Endothelial cell of umbilical vein (primary cell): ENCODE results near the gene SEC11A. TPM values are rescaled to one million over a fixed set of nuclear protein-coding genes. Genes with fewer than 3 reads are reported as not detected.

Experiments used
- BruUV-seq: library from RNA; stranded (reverse); fragments of 400-500 nt; replicated peaks from 2 replicates; lab custom pipeline; 2021; lab: Mats Ljungman, UMichigan
- CTCF ChIA-PET: fragments of 300-600, 350-600 bp; sonication (Branson Sonifier 250); formaldehyde crosslinking; loops from one replicate; lab custom pipeline; 2021; ENCODE audit warnings: antibody characterized with exemption, inconsistent platforms; lab: Charles Lee
- POLR2A ChIA-PET: fragments of 300-600, 350-600 bp; sonication (Branson Sonifier 250); formaldehyde crosslinking; loops from one replicate; lab custom pipeline; 2021; ENCODE audit warnings: antibody characterized with exemption, inconsistent platforms; lab: Charles Lee
- DNase-seq: peaks from one replicate; pipeline ENCODE4 v3.0.0-alpha.2; 2011; ENCODE audit warnings: low read depth, low spot score
- FAIRE-seq: peaks from 2 replicates; lab custom pipeline; 2011; peaks lifted over from hg19 to GRCh38; lab: Jason Lieb, UNC
- H2AFZ ChIP-seq: 2 replicates; pipeline ENCODE4 v1.6.0; 2012; ENCODE audit warnings: low read depth, low read length, control low read depth, inconsistent platforms
- H3K27ac ChIP-seq: 2 replicates; pipeline ENCODE4 v1.5.1; 2011; ENCODE audit warnings: low read depth, mild to moderate bottlenecking, control low read depth, low read length, moderate library complexity; ENCODE audit not compliant: insufficient read depth
- H3K27me3 ChIP-seq, 2 experiments: 2 replicates each; pipeline versions ENCODE4 v1.6.0 to v1.6.1; 2011; ENCODE audit warnings: low read length in 2 of 2, mixed read lengths in 1 of 2; ENCODE audit not compliant: control insufficient read depth in 2 of 2, insufficient read depth in 2 of 2
- H3K36me3 ChIP-seq, 2 experiments: 2 replicates in 1 of 2; 3 replicates in 1 of 2; pipeline ENCODE4 v1.5.1; 2011; ENCODE audit warnings: low read length in 2 of 2, mild to moderate bottlenecking in 1 of 2, moderate library complexity in 1 of 2; ENCODE audit not compliant: control insufficient read depth in 2 of 2, insufficient read depth in 2 of 2; ENCODE audit errors: extremely low read depth in 1 of 2
- H3K4me1 ChIP-seq: 3 replicates; pipeline ENCODE4 v1.5.1; 2011; ENCODE audit warnings: mild to moderate bottlenecking, low read length; ENCODE audit not compliant: control insufficient read depth, insufficient read depth; ENCODE audit errors: extremely low read depth
- H3K4me2 ChIP-seq: 2 replicates; pipeline ENCODE4 v1.6.1; 2011; ENCODE audit warnings: low read length, control low read depth, mixed read lengths; ENCODE audit not compliant: insufficient read depth
- H3K4me3 ChIP-seq, 3 experiments: fragments of 200-600 bp in 1 of 3; sonication (generic), shearing (Covaris generic) in 1 of 3; replicated peaks in 1 of 3; 2 replicates each; pipeline ENCODE4 v1.5.1; 2011 to 2016; ENCODE audit warnings: control low read depth in 3 of 3, low read length in 3 of 3, mild to moderate bottlenecking in 2 of 3, inconsistent platforms in 1 of 3, low read depth in 1 of 3, moderate library complexity in 1 of 3; ENCODE audit not compliant: insufficient read depth in 1 of 3
- H3K79me2 ChIP-seq: 2 replicates; pipeline ENCODE4 v1.6.0; 2012; ENCODE audit warnings: low read length, inconsistent platforms; ENCODE audit not compliant: control insufficient read depth, insufficient read depth
- H3K9ac ChIP-seq: replicated peaks from 2 replicates; pipeline ENCODE3; 2011; ENCODE audit warnings: low read length, control low read depth; ENCODE audit not compliant: insufficient read depth; ENCODE audit errors: extremely low read depth
- H3K9me1 ChIP-seq: replicated peaks from 3 replicates; pipeline ENCODE4 v1.6.0; 2011; ENCODE audit warnings: mild to moderate bottlenecking, low read length; ENCODE audit not compliant: control insufficient read depth, insufficient read depth; ENCODE audit errors: extremely low read depth
- H3K9me3 ChIP-seq: replicated peaks from 2 replicates; pipeline ENCODE4 v1.5.1; 2012; ENCODE audit warnings: low read length, inconsistent platforms; ENCODE audit not compliant: control insufficient read depth, insufficient read depth
- H4K20me1 ChIP-seq: replicated peaks from 2 replicates; pipeline ENCODE3; 2011; ENCODE audit warnings: mild to moderate bottlenecking, low read length; ENCODE audit not compliant: control insufficient read depth, insufficient read depth; ENCODE audit errors: extremely low read depth
- CTCF ChIP-seq, 2 donors: IDR thresholded peaks; 1 replicate in 1 of 2; 2 replicates in 1 of 2; pipeline ENCODE4 v1.5.1; 2011; ENCODE audit warnings: low read length in 2 of 2, mild to moderate bottlenecking in 2 of 2, moderate library complexity in 2 of 2, control low read depth in 1 of 2, inconsistent platforms in 1 of 2, low read depth in 1 of 2; ENCODE audit not compliant: insufficient read depth in 1 of 2; ENCODE audit errors: extremely low read depth in 1 of 2
- GATA2 ChIP-seq: IDR thresholded peaks from 2 replicates; pipeline ENCODE4 v1.7.0; 2011; ENCODE audit warnings: low read depth, mild to moderate bottlenecking, moderate library complexity, mixed read lengths, low read length; ENCODE audit not compliant: insufficient read length, insufficient read depth
- JUN ChIP-seq: IDR thresholded peaks from 2 replicates; pipeline ENCODE4 v1.6.1; 2011; ENCODE audit warnings: borderline replicate concordance, low read depth; ENCODE audit not compliant: insufficient read length, insufficient read depth
- MAX ChIP-seq: IDR thresholded peaks from 2 replicates; pipeline ENCODE4 v1.6.1; 2011; ENCODE audit not compliant: insufficient read depth, insufficient read length
- MYC ChIP-seq: IDR thresholded peaks from one replicate; pipeline ENCODE4 v1.6.1; 2011; ENCODE audit warnings: mild to moderate bottlenecking, low read depth, low read length
- POLR2A ChIP-seq: IDR thresholded peaks from 2 replicates; pipeline ENCODE4 v1.6.1; 2012; ENCODE audit warnings: low read depth, mild to moderate bottlenecking, control low read depth, low read length
- dilution Hi-C: fragments of 300-500 bp; cut with MboI; formaldehyde crosslinking; loops from one replicate; pipeline ENCODE4 v1.15.0; 2019; ENCODE audit warnings: low sequenced_read_pairs; ENCODE audit not compliant: extremely low pct_ligation_motif_present
- intact Hi-C: fragments of 100-400 bp; cut with micrococcal nuclease; formaldehyde crosslinking; loops from one replicate; pipeline ENCODE4 v1.10.0; 2022
- polyA plus RNA-seq, 4 experiments: library from polyadenylated mRNA; depleted of rRNA in 3 of 4; stranded (reverse) in 3 of 4; unstranded in 1 of 4; fragments of >200 nt; gene quantifications; 2 replicates each; pipeline versions ENCODE4 v1.2.1 to v1.2.3, GENCODE V29; 2011 to 2012; ENCODE audit warnings: missing spikeins in 1 of 4
- total RNA-seq: library from RNA; stranded (reverse); gene quantifications from 2 replicates; pipeline ENCODE4 v1.2.3, GENCODE V29; 2021

Gene SEC11A
- total and polyA plus RNA-seq, 2 donors (not counting 3 experiments of a cell fraction or from before 2014, with no cell fraction given), result 189 to 204 TPM

GRCh38 chr15:84759018-84759417, 43.1 kb upstream of the SEC11A start:
- H3K79me2 ChIP-seq, result peaks cover 94% of the 10 kb centered on the region
- CTCF ChIA-PET, result interaction anchor here (0.6 kb wide), 1 partner anchor 115 kb away, joined by 3 read pairs; no protein-coding TSS in a partner anchor
- BruUV-seq, result no TSS peak
- dilution Hi-C loops (no loop called here), intact Hi-C loops (no loop called here)
- peaks cover 10% of the 10 kb centered on the region for H4K20me1 ChIP-seq
- POLR2A ChIA-PET, result no interaction called here
- no peak for FAIRE-seq
- H3K36me3 ChIP-seq, result no peaks in the 10 kb centered on the region
- no peak overlapping the region for H3K4me3 ChIP-seq
- H3K9me3 ChIP-seq, result no peaks in the 10 kb centered on the region
- no peak overlapping the region for H3K4me2 ChIP-seq
- H3K27ac ChIP-seq, result no peak overlapping the region
- DNase-seq, result no peak
- H3K9ac ChIP-seq, result no peak overlapping the region
- TF ChIP-seq MYC (no peak), CTCF (IDR thresholded peaks at IDR 0.05; ENCODE audit: extremely low read depth in 1 of 2, insufficient read depth in 1 of 2, low read depth in 1 of 2, low read length in 2 of 2) (no peak), POLR2A (no peak), GATA2 (no peak), MAX (no peak), JUN (no peak)
- H3K27me3 ChIP-seq, result no peaks in the 10 kb centered on the region
- peaks cover 8% of the 10 kb centered on the region for H3K4me1 ChIP-seq
- H3K9me1 ChIP-seq, result no peaks in the 10 kb centered on the region
- no peak overlapping the region for H2AFZ ChIP-seq
